ENCODE data around the gene OTUB1.

Gene OTUB1

DNA sequence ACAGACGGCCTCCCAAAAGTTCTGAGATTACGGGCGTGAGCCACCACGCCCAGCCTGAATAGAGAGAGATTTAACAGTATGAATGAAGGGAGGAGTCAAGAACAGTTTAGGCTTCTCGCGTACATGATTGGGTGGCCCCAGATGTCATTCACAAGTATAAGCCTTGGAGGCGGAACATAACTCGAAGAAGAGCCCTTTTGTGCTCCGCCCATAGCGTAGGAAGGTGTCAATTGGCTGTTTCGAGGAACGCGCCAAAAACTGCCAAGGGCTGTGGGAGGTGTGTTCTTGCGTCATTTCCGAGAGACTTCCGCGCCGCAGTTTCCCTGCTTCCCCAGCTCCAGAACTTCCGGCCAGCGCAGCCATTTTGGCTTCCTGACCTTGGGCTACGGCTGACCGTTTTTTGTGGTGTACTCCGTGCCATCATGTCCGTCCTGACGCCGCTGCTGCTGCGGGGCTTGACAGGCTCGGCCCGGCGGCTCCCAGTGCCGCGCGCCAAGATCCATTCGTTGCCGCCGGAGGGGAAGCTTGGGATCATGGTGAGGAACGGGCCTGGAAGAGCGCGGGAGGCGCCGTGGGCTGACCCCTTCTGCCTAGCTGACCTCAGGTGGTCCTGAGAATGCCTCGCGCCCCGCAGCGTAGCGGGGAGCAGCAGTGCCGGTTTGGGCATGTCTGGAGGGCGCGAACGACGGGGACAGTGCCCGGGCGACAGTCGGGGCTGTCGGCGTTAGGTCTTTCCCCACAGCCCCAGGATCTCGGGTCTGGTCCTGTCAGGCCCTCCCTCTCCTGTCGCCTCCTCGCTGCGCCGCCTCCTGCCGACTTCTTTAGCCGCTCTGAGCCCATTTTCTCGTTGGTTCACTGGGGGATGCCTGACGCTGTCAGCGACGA is 11.7 kb upstream of the OTUB1 start, which contains the start of gene COX8A:
Gene COX8A (plus strand): TSS at position 362 of the 885 bp plus-strand sequence. CDS start 61 bp downstream, at position 423.
- DNase-seq (ENCODE audit: low spot score) = peak; percentile 96

DNA sequence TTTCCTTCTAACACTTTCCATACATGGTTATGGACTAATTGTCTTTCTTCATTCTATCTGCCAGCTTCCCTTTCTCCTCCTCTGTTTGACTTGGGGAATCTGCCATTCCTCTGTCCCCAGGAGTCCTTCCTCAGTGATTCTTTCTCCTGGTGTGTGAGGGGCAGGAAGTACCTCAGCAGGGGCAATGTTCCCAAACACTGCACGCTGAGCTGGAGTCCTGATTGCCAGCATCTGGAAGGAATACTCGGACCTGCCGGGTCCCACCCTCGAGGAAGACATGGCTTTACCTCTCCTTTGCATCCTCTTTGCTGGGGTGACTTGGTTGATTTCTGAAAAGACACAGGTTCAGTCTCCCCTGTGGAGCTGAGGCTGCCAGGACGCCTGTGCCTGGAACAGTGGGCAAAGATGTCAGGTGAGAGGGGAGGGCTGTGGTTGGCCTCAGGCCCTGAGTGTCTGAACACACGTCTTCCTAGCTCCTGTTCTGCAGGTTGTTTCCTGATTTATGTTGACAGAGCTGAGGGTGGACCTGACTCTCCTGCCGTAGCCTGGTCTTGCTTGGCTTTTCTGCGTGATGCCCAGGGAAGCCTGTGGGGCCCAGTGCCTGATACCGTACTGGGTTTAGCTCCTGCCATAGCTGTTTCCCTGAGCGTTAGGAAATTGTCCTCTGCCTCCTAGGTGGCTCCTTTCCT is 7.5 kb upstream of the OTUB1 start:
- DNase-seq (ENCODE audit: low spot score) = no peak

DNA sequence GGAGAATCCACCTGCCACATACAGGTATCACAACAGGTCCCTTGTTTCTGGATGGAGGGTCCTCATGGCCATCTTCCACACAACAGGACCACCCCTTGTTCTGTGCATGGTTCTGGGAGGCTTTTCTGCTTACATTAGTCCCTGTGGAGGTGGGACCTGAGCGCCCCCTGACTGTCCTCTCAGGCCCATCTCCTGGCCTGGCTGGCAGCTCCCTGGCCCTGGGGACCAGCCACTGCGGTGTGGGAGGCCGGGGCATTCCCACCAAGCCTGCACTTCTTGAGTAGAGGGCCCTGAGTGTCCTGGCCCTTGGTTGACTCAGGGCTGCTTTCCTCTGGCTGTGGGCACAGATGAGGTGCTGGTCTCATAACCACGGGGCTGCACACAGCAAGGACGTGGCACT is 6.8 kb upstream of the OTUB1 start:
- DNase-seq (ENCODE audit: low spot score) = no peak

DNA sequence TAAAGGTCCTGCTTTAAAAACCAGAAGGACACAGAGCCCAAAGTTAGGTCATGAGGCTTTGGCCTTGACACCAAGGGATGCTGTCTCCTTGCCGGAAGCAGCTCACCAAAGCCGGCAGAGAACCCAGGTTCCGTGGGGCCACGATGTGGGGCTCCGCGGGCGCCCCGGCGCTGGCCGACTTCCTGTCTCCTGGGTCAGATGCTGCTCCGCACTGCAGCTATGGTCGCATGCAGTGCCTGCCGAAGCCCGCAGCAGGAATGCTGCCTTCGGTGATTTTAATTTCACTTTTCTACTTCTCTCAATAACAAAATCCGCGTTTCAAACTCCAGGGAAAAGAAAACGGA is 454 bp upstream of the OTUB1 start:
- no peak for DNase-seq (ENCODE audit: low spot score)

DNA sequence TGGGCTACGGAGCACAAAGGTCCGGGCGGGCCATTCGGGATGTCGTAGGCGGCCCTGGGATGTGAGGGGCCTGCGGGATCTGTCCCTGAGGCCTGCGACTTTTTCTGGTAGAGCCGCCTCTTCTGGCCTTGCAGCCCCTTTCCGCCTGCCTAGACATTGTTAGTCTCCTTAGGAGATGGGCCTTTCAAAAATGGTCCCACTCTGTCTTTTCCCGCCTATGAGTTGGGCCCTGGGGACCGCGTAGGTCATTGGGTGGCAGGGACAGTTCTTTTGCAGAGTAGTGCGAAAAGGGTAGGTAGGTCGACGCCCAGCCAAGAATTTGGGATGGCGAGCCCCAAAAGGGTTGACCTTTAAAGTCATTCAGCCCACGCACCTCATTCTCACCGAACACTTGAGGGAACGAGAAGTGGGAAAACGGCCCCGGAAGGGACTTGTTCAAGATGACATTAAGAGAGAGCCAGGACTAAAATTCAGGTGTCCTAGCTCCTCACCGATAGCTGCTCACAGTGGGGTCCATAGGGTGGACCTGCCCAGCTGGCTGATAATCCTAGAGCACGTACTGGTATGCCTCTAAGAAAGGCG is 785 bp downstream of the OTUB1 start:
- DNase-seq (ENCODE audit: low spot score) = no peak

DNA sequence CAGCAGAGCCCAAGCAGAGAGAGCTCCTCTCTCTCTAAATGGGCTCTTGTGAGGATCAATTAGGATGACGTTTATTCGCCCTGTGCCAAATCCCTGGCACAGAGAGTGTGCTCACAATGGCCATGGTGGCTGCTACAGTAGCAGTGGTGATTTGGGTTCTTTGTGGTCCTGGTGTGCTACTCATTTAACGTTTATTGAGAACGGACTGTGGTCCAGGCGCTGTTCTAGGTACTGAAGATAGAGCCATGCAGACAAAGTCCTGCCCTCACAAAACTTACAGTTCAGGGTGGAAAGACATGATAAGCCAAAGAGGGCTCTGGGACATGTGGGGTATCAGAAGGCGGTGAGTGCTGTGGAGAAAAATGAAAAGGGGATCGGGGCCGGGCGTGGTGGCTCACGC is 5.3 kb downstream of the OTUB1 start:
- no peak for DNase-seq (ENCODE audit: low spot score)

DNA sequence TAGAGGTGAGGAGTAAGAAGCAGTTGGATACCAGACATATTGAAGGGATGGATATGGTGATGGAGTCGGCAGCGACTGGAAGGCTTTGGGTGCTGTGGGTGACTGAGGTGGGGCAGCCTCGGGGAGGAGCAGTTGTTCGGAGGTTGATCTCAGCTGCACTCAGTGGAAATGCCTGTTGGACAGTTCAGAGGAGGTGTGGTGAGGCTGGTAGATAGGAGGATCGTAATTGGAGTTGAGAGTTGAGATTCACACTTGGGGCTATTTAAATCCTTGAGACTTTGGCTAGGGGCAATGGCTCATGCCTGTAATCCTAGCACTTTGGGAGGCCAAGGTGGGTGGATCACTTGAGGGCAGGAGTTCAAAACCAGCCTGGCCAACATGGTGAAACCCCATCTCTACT is 6.9 kb downstream of the OTUB1 start:
- no peak for DNase-seq (ENCODE audit: low spot score)

DNA sequence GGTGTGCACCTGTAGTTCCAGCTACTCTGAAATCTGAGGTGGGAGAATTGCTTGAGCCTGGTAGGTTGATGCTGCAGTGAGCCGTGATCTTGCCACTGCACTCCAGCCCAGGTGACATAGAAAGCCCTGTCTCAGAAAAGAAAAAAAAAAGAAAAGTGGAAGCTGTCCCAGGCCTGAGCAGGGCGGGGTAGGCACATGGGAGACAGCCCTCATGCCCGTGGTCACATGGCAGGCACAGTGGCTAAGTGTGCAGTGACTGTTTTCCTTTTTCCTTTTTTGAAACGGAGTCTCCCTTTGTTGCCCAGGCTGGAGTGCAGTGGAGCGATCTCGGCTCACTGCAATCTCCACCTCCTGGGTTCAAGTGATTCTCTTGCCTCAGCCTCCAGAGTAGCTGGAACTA is 7.8 kb downstream of the OTUB1 start:
- DNase-seq (ENCODE audit: low spot score) = no peak

DNA sequence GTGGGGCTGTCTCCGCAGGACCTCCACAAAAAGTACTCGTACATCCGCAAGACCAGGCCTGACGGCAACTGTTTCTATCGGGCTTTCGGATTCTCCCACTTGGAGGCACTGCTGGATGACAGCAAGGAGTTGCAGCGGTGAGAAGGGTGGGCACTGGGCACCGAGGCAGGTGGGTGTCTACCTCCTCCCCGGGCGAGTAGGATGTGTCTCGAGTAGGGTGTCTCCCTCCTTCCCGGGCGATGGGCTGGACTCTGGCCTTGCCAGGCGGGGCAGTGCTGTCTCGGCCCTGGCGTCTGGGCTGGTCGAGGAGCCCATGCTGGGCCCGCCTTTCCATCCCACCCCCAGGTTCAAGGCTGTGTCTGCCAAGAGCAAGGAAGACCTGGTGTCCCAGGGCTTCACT is 10.3 kb downstream of the OTUB1 start:
- DNase-seq (ENCODE audit: low spot score) = no peak

DNA sequence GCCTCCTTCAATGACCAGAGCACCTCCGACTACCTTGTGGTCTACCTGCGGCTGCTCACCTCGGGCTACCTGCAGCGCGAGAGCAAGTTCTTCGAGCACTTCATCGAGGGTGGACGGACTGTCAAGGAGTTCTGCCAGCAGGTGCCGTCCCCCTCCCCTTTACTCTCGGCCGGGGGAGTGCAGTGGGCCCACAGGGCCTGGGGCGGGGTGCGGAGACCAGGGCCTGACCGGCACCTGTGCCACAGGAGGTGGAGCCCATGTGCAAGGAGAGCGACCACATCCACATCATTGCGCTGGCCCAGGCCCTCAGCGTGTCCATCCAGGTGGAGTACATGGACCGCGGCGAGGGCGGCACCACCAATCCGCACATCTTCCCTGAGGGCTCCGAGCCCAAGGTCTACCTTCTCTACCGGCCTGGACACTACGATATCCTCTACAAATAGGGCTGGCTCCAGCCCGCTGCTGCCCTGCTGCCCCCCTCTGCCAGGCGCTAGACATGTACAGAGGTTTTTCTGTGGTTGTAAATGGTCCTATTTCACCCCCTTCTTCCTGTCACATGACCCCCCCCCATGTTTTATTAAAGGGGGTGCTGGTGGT is 11.0 kb downstream of the OTUB1 start:
- DNase-seq (ENCODE audit: low spot score) = no peak

DNA sequence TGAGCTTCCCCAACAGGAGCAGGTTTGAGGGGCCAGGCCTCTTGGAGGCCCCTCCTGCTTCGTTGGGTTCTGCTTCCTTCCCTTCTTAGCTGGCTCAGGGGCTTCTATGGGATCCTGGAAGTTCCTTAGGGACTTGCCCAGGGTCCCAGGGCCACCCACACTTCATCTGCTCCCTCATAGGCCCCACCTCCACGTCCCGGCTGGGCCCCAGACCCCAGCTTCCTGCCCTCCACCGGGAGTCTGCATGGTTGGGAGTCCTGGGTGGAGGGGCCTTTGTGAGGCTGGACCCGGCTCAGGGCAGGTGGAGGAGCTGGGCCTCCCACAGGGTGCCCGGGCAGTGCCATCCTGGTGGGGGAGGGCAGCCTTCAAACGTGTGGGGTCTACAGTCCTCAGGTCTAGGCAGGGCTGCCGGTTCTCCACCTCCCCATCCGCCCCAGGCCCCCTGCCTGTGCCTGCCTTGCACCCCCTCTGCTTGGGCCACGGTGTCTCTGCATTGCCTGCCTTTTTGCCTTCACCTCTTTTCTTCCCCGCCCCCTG is 11.6 kb downstream of the OTUB1 start:
- DNase-seq (ENCODE audit: low spot score) = no peak

DNA sequence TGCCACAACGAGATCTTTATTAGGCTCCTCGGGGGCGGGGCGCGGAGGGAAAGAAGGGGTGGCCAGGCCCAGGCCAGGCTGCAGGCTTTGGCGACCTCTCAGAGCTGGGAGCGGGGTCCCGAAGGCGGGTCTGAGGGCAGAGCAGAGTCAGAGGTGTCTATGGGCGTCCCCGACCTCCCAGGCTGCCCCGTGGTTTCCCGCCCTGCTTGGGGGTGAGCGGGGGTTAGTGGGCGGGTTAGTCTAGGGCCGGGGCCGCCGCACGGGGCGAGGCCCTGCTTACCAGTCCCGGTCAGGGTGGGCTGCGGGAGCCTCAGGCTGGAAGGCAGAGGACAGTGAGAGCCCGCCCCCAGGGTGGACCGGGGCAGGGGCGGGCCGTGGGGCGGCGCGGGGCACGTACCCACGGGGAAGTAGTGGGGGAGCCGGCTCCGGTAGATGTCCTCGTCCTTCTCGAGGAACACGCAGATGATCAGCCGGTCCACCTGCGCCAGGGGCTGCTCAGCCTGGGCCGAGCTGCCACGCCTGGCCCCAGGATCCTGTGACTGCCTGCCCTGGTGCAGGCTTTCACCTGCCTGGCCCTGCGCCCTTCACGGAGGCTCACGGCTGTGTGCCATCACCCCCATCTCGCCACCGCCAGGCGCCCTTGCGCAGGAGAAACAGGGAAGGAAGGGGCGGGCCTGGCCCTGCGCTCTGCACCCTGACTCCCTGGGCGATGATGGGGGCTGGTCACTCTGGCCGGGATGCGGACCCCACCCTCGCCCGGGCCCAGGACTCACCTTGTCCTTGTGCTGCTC is 12.5 kb downstream of the OTUB1 start:
- no peak for DNase-seq (ENCODE audit: low spot score)

DNA sequence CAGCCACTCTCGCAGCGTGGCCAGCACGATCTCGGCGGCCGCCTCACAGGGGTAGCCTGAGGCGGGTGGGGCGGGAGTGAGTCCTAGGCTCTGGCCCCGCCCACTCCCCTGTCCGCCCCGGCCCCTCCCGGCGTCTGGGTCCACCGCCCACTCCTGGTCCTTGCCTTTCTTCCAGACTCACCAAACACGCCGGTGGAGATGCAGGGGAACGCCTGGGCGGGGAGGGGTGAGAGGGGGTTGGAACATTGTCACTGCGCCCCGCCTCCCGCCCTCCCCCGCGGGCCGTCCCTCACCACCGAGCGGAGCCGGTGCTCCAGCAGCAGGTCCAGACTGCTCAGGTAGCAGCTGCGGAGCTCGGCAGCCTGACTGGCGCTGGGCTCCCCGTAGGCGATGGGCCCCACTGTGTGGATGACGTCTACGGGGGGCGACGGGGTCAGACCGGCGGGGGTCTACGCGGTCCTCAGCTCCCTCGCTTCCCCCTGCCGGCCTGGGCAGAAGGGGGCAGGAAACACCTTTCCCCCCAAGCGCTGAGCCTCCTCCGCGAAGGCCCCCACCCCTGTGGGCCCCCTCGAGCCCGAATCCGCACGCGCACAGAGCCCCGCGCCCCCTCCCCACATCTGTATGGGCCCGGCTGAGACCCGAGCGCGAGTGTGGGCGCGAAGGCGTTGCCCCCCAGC is 13.2 kb downstream of the OTUB1 start:
- no peak for DNase-seq (ENCODE audit: low spot score)

DNA sequence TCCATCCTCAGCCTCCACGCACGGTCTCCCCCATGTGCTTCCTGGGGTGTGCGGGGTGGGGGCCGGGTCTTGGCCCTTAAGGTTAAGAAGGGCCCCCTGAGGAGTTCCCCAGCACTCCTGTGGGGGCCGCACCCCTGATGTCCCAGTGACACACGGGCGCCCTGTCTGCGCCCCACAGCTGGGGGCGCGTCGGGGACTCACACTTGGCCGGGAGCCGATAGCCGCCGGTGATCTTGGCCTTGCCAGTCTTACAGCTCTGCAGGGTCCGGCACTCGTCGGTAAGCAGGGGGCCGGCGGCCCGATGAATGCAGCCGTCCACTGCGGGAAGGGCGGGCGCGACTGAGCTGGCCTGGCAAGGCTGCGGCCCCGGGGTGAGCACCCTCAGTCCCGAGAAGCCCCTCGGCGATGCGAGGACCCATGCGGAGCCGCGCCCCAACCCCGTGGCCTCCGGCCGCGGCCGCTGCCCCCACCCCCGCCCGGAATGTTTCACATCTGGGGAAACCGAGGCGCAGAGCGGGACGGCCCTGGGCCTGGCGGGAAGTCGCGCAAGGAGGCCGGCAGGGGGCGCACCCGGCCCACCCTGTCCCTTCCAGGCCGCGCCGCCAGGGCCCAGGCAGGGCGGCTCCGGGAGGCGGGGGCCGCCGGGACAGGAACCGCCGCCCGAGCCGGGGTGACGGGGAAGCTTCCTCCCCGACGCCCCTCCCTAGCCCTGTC is 13.9 kb downstream of the OTUB1 start:
- DNase-seq (ENCODE audit: low spot score) = peak; percentile 90

DNA sequence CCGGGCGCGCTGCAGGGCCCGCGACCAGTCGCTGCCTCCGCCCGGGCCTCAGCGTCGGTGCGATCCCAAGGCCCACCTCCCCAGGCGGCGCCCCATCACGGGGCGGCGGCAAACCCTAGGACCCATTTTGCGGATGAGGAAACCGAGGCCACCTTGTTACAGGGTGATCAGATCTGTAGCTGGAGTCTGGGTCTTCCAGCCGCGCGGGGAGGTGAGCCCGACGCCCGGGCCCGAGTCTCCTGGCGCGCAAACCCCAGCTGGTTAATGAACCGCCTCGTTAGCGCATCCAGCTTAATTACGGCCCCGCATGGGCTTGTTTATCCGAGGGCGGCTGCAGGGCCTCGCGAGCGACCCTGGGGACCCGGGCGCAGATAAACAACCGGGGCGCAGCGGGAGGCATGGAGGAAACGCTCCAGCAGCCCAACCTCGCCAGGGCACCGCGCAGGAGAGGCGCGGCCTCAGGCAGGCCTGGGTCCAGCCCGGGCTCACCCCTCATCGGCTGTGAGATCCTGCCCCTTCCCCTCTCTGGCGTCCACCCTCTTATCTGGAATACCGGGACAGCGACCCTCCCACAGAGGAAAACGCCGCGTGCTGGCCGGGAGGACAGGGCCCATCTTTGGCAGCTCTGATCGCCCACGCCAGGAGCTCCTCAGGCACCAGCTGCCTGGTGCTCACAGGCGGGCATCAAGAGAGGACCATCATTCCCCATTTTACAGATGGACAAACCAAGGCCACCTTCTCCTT is 14.7 kb downstream of the OTUB1 start:
- DNase-seq (ENCODE audit: low spot score) = no peak

DNA sequence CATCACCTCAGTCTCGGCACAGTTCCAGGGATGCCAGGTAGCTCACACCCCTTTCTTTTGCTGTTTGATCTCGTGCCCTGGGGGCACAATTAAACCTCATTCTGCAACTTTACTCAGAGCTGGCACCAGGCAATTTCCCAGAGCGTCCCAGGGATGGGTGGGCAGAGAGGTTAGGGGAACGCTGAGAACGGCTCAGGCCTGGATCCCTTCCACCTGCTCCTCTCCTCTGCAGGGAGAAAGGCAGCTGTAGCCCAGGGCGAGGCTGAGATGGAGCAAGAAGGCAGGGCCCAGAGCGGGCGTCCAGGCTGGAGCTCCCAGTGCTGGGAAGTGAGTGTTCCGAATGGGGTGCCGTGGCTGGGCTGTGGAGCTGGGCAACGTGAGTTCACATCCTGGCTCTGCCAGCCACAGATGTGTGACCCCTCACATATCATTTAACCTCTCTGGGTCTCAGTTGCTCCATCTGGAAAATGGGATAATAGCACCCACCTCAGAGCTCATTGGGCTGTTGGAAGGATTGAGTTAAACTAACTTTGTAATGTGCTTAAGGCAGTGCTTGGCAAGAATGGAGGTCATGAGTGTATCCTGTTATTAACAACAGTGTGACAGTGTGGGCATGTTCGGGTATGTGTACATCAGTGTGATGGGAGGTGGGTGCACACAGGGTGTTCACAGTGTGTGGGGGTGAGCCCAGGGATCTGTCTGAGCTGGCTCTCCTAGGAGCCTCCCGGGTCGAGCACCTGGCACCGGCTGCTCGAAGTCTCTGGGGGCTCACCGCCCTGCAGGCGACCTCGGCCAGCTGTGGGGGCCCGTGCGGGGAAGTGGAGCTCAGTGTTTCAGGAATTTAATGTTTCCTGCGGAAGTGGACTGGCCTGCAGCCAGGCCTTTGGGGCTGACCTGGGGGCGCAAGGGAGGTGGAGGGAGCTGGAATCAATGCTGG is 15.5 kb downstream of the OTUB1 start:
- peak; percentile 89 for DNase-seq (ENCODE audit: low spot score)

DNA sequence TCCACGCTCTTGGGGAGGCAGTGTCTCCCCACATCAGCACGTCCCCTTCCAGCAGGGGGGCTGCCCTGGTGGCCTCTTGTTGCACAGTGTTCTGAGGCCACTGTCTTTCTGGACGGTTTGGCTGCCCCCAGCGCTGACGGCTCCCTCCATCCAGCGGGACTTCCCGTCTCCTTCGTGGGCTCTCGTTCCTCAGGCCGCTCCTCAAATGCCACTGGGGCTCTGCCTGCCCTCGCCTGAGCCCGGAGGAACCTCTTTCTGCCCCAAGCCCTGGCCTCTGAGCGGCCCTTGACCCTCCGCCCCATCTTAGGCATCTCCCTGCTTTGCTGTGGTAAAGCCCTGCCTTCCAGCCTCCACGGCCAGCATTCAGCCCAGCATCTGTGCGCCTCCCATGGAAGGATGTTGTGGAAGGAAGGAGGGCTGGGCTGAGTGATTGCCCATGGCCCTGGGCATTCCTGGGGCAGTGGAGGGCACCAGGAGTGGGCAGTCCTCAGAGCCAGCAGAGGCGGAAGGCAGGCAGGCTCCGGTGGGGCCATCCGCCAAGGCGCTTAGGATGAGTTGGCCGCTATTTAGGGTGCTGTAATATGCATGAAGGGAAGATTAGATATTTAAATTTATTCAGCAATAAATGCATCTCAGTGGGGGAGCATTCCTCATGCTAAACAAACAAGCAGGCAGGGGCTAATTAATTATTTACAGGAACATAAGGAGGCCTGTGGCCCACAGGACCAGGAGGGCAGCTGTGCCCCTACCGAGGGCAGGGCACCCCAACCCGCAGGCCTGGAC is 17.8 kb downstream of the OTUB1 start:
- DNase-seq (ENCODE audit: low spot score) = no peak

DNA sequence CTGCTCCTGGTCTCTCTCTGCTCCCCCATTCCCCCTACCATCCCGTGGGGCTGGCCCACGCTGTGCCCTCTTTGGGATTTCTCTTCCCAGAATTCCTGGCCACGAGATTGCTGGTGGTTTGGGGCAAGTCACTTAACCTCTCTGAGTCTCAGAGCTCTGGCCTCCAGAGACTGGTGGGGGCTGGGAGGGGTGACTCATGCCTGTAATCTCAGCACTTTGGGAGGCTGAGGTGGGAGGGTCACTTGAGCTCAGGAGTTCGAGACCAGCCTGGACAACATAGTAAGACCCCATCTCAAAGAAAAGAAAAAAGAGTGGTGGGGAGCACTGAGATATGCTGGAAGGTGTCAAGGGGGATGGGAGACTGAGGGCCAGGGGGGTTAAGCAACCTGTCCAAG is 18.3 kb downstream of the OTUB1 start:
- no peak for DNase-seq (ENCODE audit: low spot score)

Data from left forelimb (tissue), 1 donor.